Breast epithelium (tissue), 4 donors: Measurements from ENCODE around the gene BIRC2. TPM values are rescaled to one million over a fixed set of nuclear protein-coding genes. Genes with fewer than 3 reads are reported as not detected.
A peak's percentile ranks its signal among the peaks of the same experiment; 100 is the strongest.
"Not testable (repeated sequence)": the region's sequence is repeated elsewhere in the genome, so short reads cannot be mapped to it uniquely, and the experiment has no call there.

Source experiments
- DNase-seq, 2 donors: peaks; one replicate each; pipeline ENCODE4 v3.0.0-alpha.2; 2019; ENCODE audit warnings: low spot score in 2 of 2
- H3K27ac ChIP-seq, 2 donors: fragments of 200-600 bp; sonication (generic) in 1 of 2; one replicate each; pipeline ENCODE4 v1.5.1; 2016 to 2019; ENCODE audit warnings: mild to moderate bottlenecking in 1 of 2
- H3K27me3 ChIP-seq, 2 donors: fragments of 200-600 bp; sonication (generic) in 1 of 2; one replicate each; pipeline versions ENCODE4 v1.5.1 to v1.6.0; 2017 to 2019; ENCODE audit warnings: control low read depth in 1 of 2, mild to moderate bottlenecking in 1 of 2
- H3K36me3 ChIP-seq: fragments of 200-600 bp; one replicate; pipeline ENCODE4 v1.5.1; 2019
- H3K4me1 ChIP-seq, 2 donors: fragments of 200-600 bp; sonication (generic); one replicate each; pipeline ENCODE4 v1.5.1; 2016 to 2019; ENCODE audit warnings: control low read depth in 1 of 2
- H3K4me3 ChIP-seq, 3 donors: fragments of 200-600 bp; sonication (generic); 1 replicate in 2 of 3; 2 replicates in 1 of 3; pipeline ENCODE4 v1.5.1; 2016 to 2019; ENCODE audit warnings: mild to moderate bottlenecking in 3 of 3, moderate library complexity in 2 of 3
- H3K9me3 ChIP-seq, 2 donors: fragments of 200-600 bp; sonication (generic) in 1 of 2; one replicate each; pipeline ENCODE4 v1.5.1; 2016 to 2019; ENCODE audit warnings: control low read depth in 1 of 2
- POLR2A ChIP-seq: fragments of 450-650 bp; IDR thresholded peaks from one replicate; pipeline ENCODE4 v1.6.1; 2016; ENCODE audit warnings: antibody characterized with exemption, mild to moderate bottlenecking, moderate library complexity
- POLR2AphosphoS5 ChIP-seq, 3 donors: sonication (generic); formaldehyde crosslinking; IDR thresholded peaks; one replicate each; pipeline ENCODE4 v1.6.1; 2017; ENCODE audit warnings: antibody characterized with exemption in 3 of 3
- intact Hi-C: fragments of 100-400 bp; cut with DNase I; formaldehyde crosslinking; loops from one replicate; pipeline ENCODE4 v1.15.1; 2023; ENCODE audit warnings: low total_unique reads
- total RNA-seq, 3 donors: library from RNA; depleted of rRNA; stranded (reverse); fragments of >200 nt; gene quantifications; one replicate each; pipeline ENCODE4 v1.1.0, GENCODE V29; 2016
- TF ChIP-seq, protein P1 (sequence below), 3 donors: fragments of 450-650 bp; IDR thresholded peaks; one replicate each; pipeline ENCODE4 v1.5.1; 2016 to 2017; ENCODE audit warnings: antibody characterized with exemption in 3 of 3, mild to moderate bottlenecking in 3 of 3, moderate library complexity in 3 of 3

BIRC2 gene
- total RNA-seq, 3 donors from 2014 or later: 45.6 to 95.7 (median 48.5) TPM

DNA sequence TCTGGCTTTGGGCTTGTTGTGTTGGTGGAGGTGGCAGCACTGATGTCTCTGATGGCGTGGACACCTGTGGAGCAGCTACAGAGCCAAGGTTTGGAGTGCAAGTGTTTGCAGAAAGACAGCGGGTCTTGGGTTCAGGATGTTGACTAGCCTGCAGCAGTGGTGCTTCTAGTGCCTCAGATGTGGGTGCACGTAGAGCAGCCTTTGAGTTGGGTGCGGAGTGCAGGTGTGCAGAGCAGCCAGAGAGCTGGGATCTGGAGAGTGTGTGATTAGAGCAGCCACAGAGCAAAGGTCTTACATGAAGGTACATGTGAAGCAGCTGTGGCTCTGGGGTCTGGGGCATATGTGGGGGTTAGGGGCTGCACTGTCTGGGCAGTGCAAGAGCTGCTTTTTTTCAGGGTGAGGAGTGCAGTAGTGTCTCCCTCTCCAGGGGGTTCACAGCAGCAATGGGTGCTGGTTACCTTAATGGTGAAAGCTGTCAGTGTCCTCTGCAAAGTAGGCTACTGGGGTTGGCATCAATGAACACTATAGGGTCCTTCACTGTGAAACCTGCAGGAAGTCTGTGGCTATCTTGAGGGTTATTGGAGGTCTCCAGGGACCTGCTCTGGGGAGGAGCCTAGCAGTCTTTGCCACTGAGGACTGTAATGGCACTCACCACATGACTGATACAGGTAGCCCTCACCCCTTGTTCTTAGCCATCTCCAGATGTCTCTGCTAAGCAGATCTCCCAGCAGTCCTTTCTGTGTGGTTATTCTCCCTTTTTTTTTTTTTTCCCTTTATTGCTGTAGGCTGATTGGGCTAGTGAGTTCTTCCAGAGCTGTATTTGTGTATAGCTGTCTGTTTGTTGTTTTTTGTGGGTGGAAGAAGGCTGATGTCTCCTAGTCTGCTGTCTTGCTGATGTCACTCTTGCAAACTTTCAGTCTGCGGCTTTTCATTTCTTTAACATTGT, 14.3 kb downstream of the BIRC2 start:
- H3K9me3 ChIP-seq: peaks cover 0 to 11% of the 10 kb centered on the region in 2 donors
- no peak for TF ChIP-seq POLR2A
- H3K4me3 ChIP-seq: no peak overlapping the region
- no peaks in the 10 kb centered on the region for H3K4me1 ChIP-seq
- intact Hi-C loops: no loop called here
- H3K27ac ChIP-seq: no peak overlapping the region
- H3K36me3 ChIP-seq: peaks cover 6% of the 10 kb centered on the region
- no peak for DNase-seq
- H3K27me3 ChIP-seq: no peaks in the 10 kb centered on the region

DNA sequence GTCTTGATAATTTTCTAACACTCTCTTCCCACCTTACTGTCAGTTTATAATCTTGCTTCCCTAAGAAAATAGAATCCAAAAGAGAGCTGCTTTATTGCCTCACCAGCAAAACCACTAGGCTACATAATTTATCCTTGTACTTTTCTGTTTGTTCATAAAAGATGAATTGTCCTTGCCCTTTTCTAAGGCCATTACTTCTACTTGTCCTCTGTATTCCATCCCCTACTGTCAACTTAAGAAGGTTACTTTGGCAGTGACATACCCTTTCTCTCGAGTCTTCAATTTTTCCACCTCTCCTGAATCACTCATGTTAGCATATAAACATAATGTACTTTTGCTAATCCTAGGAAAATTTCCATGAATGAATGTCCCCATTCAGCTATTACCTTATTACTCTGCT, 18.0 kb downstream of the BIRC2 start:
- intact Hi-C loops: no loop called here

DNA sequence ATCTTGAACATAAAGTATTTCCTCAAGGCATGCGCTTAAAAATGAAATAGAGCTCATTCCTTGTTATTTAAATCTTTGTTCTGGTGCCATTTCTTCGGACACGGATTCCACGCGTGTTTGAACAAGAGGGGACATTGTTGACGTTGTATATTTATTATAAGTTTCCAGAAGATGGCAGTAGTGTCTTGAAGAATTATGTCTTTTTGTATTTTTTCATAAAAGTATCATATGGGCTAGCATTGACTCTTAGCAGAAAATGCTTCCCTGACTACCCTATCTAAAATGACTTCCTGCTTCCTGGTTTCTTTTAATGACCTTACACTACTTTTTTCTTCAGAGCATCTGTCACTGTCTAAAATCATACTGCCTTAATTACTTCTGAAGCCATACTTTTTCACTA, 20.4 kb downstream of the BIRC2 start:
- DNase-seq: no peak
- H3K9me3 ChIP-seq: no peaks in the 10 kb centered on the region
- no peaks in the 10 kb centered on the region for H3K4me1 ChIP-seq
- peak overlapping the region in 1 of 2 donors; percentile 17 for H3K27ac ChIP-seq
- no peak for TF ChIP-seq POLR2AphosphoS5 (IDR thresholded peaks at IDR 0.05)
- TF ChIP-seq, protein P1, sequence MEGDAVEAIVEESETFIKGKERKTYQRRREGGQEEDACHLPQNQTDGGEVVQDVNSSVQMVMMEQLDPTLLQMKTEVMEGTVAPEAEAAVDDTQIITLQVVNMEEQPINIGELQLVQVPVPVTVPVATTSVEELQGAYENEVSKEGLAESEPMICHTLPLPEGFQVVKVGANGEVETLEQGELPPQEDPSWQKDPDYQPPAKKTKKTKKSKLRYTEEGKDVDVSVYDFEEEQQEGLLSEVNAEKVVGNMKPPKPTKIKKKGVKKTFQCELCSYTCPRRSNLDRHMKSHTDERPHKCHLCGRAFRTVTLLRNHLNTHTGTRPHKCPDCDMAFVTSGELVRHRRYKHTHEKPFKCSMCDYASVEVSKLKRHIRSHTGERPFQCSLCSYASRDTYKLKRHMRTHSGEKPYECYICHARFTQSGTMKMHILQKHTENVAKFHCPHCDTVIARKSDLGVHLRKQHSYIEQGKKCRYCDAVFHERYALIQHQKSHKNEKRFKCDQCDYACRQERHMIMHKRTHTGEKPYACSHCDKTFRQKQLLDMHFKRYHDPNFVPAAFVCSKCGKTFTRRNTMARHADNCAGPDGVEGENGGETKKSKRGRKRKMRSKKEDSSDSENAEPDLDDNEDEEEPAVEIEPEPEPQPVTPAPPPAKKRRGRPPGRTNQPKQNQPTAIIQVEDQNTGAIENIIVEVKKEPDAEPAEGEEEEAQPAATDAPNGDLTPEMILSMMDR (IDR thresholded peaks at IDR 0.05): peak in 1 of 3 donors; percentile 20
- H3K36me3 ChIP-seq: peaks cover 6% of the 10 kb centered on the region
- intact Hi-C loops: no loop called here
- no peak overlapping the region for H3K4me3 ChIP-seq
- H3K27me3 ChIP-seq: no peaks in the 10 kb centered on the region

More for the DNA sequence above, 18.0 kb downstream of the BIRC2 start:
- DNase-seq: no peak
- Histone ChIP-seq H3K36me3 (peaks cover 6% of the 10 kb centered on the region), H3K4me3 (no peak overlapping the region), H3K27me3 (no peaks in the 10 kb centered on the region), H3K9me3 (no peaks in the 10 kb centered on the region), H3K27ac (no peak overlapping the region), H3K4me1 (no peaks in the 10 kb centered on the region)
- TF ChIP-seq POLR2A (no peak), POLR2AphosphoS5 (IDR thresholded peaks at IDR 0.05) (no peak)
- TF ChIP-seq, protein P1 (IDR thresholded peaks at IDR 0.05): no peak

DNA sequence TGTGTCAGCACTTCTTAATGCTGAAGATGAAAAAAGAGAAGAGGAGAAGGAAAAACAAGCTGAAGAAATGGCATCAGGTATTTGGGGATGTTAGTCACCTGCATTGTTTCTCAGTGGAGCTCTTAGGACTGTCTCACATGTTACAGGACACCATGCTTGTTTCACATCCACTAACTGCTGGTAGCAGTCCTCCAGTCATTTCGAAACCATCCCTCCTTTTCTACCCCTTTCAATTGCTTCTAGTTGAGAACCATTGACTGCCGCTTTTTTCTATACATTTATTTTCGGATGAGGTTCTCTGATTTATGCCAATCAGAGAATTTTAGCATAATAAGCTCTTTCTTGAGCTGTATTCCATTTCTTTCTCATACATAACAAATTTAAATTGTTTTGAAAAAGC, 21.5 kb downstream of the BIRC2 start:
- no peak overlapping the region for H3K4me3 ChIP-seq
- no peaks in the 10 kb centered on the region for H3K9me3 ChIP-seq
- DNase-seq: no peak
- no peak overlapping the region for H3K27ac ChIP-seq
- H3K36me3 ChIP-seq: peaks cover 1% of the 10 kb centered on the region
- no peaks in the 10 kb centered on the region for H3K27me3 ChIP-seq
- TF ChIP-seq POLR2AphosphoS5 (IDR thresholded peaks at IDR 0.05) (no peak), POLR2A (no peak)
- TF ChIP-seq, protein P1 (IDR thresholded peaks at IDR 0.05): no peak
- H3K4me1 ChIP-seq: no peaks in the 10 kb centered on the region
- intact Hi-C loops: no loop called here

DNA sequence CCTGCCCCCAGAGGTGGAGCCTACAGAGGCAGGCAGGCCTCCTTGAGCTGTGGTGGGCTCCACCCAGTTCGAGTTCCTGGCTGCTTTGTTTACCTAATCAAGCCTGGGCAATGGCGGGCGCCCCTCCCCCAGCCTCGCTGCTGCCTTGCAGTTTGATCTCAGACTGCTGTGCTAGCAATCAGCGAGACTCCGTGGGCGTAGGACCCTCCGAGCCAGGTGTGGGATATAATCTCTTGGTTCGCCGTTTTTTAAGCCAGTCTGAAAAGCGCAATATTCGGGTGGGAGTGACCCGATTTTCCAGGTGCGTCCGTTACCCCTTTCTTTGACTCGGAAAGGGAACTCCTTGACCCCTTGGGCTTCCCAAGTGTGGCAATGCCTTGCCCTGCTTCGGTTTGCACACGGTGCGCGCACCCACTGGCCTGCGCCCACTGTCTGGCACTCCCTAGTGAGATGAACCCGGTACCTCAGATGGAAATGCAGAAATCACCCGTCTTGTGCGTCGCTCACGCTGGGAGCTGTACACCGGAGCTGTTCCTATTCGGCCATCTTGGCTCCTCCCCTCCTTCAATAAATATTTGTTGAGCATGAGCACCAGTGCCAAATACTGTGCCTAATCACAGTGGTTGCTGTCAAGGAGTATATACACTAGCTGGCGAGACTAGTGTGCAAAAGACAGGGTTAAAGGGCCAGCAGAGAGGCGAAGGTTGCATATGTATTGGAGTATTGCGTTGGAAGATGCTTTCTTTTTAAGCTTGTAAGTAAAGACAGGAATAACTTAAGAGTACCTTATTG, 27.8 kb downstream of the BIRC2 start:
- not testable (repeated sequence) for H3K27me3 ChIP-seq, H3K4me1 ChIP-seq, H3K9me3 ChIP-seq

More for the DNA sequence above, 27.8 kb downstream of the BIRC2 start:
- intact Hi-C loops, H3K27ac ChIP-seq, H3K36me3 ChIP-seq, H3K4me3 ChIP-seq, DNase-seq: not testable (repeated sequence)
